Measurements from ENCODE around the gene SLC16A5.

DNA sequence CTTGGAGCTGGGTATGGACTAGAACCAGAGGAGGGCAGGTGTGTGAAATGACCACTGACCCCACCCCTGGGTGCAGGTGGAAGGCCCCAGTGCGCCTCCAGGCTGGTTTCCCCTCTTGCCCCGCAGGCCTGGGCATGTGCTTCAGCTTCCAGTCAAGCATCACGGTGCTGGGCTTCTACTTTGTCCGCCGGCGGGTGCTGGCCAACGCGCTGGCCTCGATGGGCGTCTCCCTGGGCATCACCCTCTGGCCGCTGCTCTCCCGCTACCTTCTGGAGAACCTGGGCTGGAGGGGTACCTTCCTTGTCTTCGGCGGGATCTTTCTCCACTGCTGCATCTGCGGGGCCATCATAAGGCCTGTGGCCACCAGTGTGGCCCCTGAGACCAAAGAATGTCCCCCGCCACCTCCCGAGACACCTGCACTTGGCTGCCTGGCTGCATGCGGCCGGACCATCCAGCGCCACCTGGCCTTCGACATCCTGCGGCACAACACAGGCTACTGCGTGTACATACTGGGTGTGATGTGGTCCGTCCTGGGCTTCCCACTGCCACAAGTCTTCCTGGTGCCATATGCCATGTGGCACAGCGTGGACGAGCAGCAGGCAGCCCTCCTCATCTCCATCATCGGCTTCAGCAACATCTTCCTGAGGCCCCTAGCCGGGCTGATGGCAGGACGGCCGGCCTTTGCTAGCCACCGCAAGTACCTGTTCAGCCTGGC, 12.3 kb downstream of the SLC16A5 start:
- TF ChIP-seq, protein P1, sequence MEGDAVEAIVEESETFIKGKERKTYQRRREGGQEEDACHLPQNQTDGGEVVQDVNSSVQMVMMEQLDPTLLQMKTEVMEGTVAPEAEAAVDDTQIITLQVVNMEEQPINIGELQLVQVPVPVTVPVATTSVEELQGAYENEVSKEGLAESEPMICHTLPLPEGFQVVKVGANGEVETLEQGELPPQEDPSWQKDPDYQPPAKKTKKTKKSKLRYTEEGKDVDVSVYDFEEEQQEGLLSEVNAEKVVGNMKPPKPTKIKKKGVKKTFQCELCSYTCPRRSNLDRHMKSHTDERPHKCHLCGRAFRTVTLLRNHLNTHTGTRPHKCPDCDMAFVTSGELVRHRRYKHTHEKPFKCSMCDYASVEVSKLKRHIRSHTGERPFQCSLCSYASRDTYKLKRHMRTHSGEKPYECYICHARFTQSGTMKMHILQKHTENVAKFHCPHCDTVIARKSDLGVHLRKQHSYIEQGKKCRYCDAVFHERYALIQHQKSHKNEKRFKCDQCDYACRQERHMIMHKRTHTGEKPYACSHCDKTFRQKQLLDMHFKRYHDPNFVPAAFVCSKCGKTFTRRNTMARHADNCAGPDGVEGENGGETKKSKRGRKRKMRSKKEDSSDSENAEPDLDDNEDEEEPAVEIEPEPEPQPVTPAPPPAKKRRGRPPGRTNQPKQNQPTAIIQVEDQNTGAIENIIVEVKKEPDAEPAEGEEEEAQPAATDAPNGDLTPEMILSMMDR (IDR thresholded peaks at IDR 0.05), result no peak
- TF ChIP-seq POLR2A (IDR thresholded peaks at IDR 0.05), result no peak
